ENCODE measurements around the gene GRIN1. TPM values are rescaled to one million over a fixed set of nuclear protein-coding genes. Genes with fewer than 3 reads are reported as not detected.

The GRIN1 gene
- total RNA-seq, 2 donors from 2014 or later: not detected

DNA sequence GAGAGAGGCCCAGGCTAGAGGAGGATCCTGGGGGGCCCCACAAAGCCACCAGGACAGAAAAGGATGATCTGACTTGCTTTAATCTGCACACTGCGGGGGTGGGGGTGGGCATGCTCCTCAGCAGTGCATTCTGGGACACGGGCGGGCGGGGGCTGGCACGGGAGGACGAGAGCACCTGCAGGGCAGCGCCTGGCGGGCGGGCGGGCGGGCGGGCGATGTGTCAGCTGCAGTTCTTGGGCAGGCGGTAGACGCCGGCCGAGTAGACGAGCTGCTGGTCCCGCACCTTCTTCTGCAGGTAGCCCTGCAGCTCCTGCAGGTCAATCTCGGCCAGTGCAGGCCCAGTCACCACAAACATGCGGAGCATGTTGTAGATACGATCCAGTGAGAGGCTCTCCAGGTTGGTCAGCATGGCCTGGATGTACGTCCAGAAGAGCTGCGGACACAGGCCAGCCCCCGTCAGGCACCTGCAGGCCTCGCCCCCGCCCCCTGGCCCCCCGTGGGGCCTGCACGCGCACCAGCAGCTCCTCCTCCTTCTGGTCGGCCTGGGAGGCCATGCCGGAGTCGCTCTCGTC, 35.9 kb downstream of the GRIN1 start:
- ATAC-seq (ENCODE audit: insufficient number of reproducible peaks, low FRiP score, low read depth) (no peak), DNase-seq (ENCODE audit: low spot score) (no peak)
- H3K4me1 ChIP-seq (ENCODE audit: control insufficient read depth in 1 of 2, low read depth in 2 of 2): peaks cover 0 to 1% of the 10 kb centered on the region in 2 donors
- no peak overlapping the region for H3K27ac ChIP-seq
- H3K36me3 ChIP-seq: peaks cover 6% of the 10 kb centered on the region
- no peak for TF ChIP-seq CTCF (IDR thresholded peaks at IDR 0.05)
- no peaks in the 10 kb centered on the region for H3K27me3 ChIP-seq (replicated peaks; ENCODE audit: insufficient read depth)
- no peak overlapping the region for H3K4me3 ChIP-seq
- no peaks in the 10 kb centered on the region for H3K9me3 ChIP-seq

GRCh38 chr9:137175345-137175961, 36.5 kb downstream of the GRIN1 start:
- Histone ChIP-seq H3K27me3 (replicated peaks; ENCODE audit: insufficient read depth) (no peaks in the 10 kb centered on the region), H3K4me1 (ENCODE audit: control insufficient read depth in 1 of 2, low read depth in 2 of 2) (no peaks in the 10 kb centered on the region), H3K9me3 (no peaks in the 10 kb centered on the region), H3K36me3 (peaks cover 13% of the 10 kb centered on the region), H3K4me3 (no peak overlapping the region), H3K27ac (no peak overlapping the region)
- no peak for TF ChIP-seq CTCF (IDR thresholded peaks at IDR 0.05)
- DNase-seq (ENCODE audit: low spot score) (no peak), ATAC-seq (ENCODE audit: insufficient number of reproducible peaks, low FRiP score, low read depth) (no peak)

DNA sequence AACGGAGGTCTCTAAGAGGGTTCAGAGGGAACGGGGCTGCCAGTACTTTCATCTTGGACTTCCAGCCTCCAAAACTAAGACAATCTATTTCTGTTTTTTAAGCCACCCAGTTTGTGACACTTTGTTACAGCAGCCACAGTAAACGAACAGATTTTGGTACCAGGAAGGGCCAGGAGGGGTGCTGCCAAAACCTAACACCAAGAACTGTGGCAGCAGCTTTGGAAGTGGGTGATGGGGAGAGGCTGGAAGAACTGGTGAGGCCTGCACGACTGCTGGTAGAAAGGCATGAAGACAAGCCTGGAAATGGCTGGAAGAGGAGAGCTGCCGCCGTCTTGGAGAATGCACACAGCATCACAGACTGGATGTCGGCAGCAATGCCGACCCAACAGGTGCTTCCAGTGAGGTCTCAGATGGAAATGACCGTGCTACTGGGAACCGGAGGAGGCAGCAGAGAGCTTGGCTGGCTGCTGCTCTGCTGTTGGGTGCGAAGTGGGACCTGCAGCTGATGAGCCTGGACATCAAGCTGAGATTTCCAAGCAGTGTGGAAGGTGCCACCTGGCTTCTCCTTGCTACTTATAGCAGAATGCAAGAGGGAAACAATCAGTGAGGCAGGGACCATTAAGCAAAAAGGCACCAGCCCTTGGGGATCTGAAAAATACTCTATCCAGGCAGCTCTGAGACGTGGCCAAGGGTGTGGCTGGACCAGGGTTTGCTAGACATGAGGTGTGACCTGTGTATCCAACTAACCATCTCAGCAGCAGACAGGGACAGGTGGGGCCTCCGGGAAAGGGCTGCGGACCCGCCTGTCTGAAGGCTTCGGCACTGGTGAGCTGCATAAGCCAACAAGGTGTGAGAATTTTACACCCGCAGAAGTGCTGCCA, 37.6 kb downstream of the GRIN1 start:
- ATAC-seq (ENCODE audit: insufficient number of reproducible peaks, low FRiP score, low read depth): no peak
- Histone ChIP-seq H3K9me3 (no peaks in the 10 kb centered on the region), H3K36me3 (peaks cover 23% of the 10 kb centered on the region), H3K4me3 (no peak overlapping the region), H3K4me1 (ENCODE audit: control insufficient read depth in 1 of 2, low read depth in 2 of 2) (no peaks in the 10 kb centered on the region), H3K27me3 (replicated peaks; ENCODE audit: insufficient read depth) (no peaks in the 10 kb centered on the region), H3K27ac (no peak overlapping the region)
- no peak for TF ChIP-seq CTCF (IDR thresholded peaks at IDR 0.05)
- no peak for DNase-seq (ENCODE audit: low spot score)

GRCh38 chr9:137178201-137178938, 39.4 kb downstream of the GRIN1 start:
- no peaks in the 10 kb centered on the region for H3K9me3 ChIP-seq
- TF ChIP-seq CTCF (IDR thresholded peaks at IDR 0.05): no peak
- H3K4me3 ChIP-seq: no peak overlapping the region
- H3K27me3 ChIP-seq (replicated peaks; ENCODE audit: insufficient read depth): no peaks in the 10 kb centered on the region
- H3K4me1 ChIP-seq (ENCODE audit: control insufficient read depth in 1 of 2, low read depth in 2 of 2): no peaks in the 10 kb centered on the region
- ATAC-seq (ENCODE audit: insufficient number of reproducible peaks, low FRiP score, low read depth) (no peak), DNase-seq (ENCODE audit: low spot score) (no peak)
- no peak overlapping the region for H3K27ac ChIP-seq
- peaks cover 41% of the 10 kb centered on the region for H3K36me3 ChIP-seq
